Astrocyte (in vitro differentiated cells and primary cell): Measurements from ENCODE around the gene CREB1. TPM values are rescaled to one million over a fixed set of nuclear protein-coding genes. Genes with fewer than 3 reads are reported as not detected.
A peak's percentile ranks its signal among the peaks of the same experiment; 100 is the strongest.

Experiments used
- DNase-seq: peaks from one replicate; pipeline ENCODE4 v3.0.0-alpha.2; 2010; ENCODE audit warnings: low read depth
- FAIRE-seq: peaks from 2 replicates; lab custom pipeline; 2011; peaks lifted over from hg19 to GRCh38; lab: Jason Lieb, UNC
- H2AFZ ChIP-seq: 2 replicates; pipeline ENCODE4 v1.6.0; 2012; ENCODE audit warnings: low read depth, low read length, inconsistent platforms
- H3K27ac ChIP-seq: 2 replicates; pipeline ENCODE4 v1.5.1; 2011; ENCODE audit warnings: low read depth, low read length, inconsistent platforms
- H3K27me3 ChIP-seq: 2 replicates; pipeline ENCODE4 v1.6.0; 2011; ENCODE audit warnings: low read length, inconsistent platforms; ENCODE audit not compliant: insufficient read depth
- H3K36me3 ChIP-seq: 2 replicates; pipeline ENCODE4 v1.5.1; 2011; ENCODE audit warnings: low read length, inconsistent platforms; ENCODE audit not compliant: insufficient read depth
- H3K4me1 ChIP-seq: 2 replicates; pipeline ENCODE4 v1.5.1; 2011; ENCODE audit warnings: low read length, inconsistent platforms; ENCODE audit not compliant: insufficient read depth
- H3K4me2 ChIP-seq: 2 replicates; pipeline ENCODE4 v1.6.0; 2012; ENCODE audit warnings: low read length, inconsistent platforms
- H3K4me3 ChIP-seq: 2 replicates; pipeline ENCODE4 v1.5.1; 2011; ENCODE audit warnings: low read depth, mild to moderate bottlenecking, low read length, inconsistent platforms; ENCODE audit not compliant: insufficient read depth
- H3K79me2 ChIP-seq: 2 replicates; pipeline ENCODE4 v1.6.0; 2012; ENCODE audit warnings: mild to moderate bottlenecking, low read length, inconsistent platforms; ENCODE audit not compliant: insufficient read depth
- H3K9ac ChIP-seq: 2 replicates; pipeline ENCODE4 v1.6.0; 2012; ENCODE audit warnings: mild to moderate bottlenecking, low read length, inconsistent platforms
- H3K9me3 ChIP-seq: 2 replicates; pipeline ENCODE4 v1.5.1; 2012; ENCODE audit warnings: low read depth, mild to moderate bottlenecking, low read length, inconsistent platforms; ENCODE audit not compliant: insufficient read depth
- H4K20me1 ChIP-seq: 2 replicates; pipeline ENCODE4 v1.6.0; 2012; ENCODE audit warnings: low read length, inconsistent platforms; ENCODE audit not compliant: insufficient read depth
- H3K27ac Mint-ChIP-seq: one replicate; pipeline ENCODE4 v1.8.0; 2021; ENCODE audit warnings: mild to moderate bottlenecking, mixed read lengths; ENCODE audit not compliant: unreplicated experiment
- H3K27me3 Mint-ChIP-seq: one replicate; pipeline ENCODE4 v1.8.0; 2021; ENCODE audit warnings: low read depth, mixed read lengths; ENCODE audit not compliant: unreplicated experiment
- H3K36me3 Mint-ChIP-seq: one replicate; pipeline ENCODE4 v1.8.0; 2021; ENCODE audit warnings: low read depth, mixed read lengths; ENCODE audit not compliant: unreplicated experiment
- H3K4me1 Mint-ChIP-seq: one replicate; pipeline ENCODE4 v1.8.0; 2021; ENCODE audit warnings: low read depth, mixed read lengths; ENCODE audit not compliant: unreplicated experiment
- H3K4me3 Mint-ChIP-seq: one replicate; pipeline ENCODE4 v1.8.0; 2021; ENCODE audit warnings: mild to moderate bottlenecking, moderate library complexity, mixed read lengths; ENCODE audit not compliant: unreplicated experiment
- H3K9me3 Mint-ChIP-seq: one replicate; pipeline ENCODE4 v1.8.0; 2021; ENCODE audit warnings: mild to moderate bottlenecking, mixed read lengths; ENCODE audit not compliant: unreplicated experiment
- EZH2 ChIP-seq: IDR thresholded peaks from 2 replicates; pipeline ENCODE4 v1.6.1; 2012; ENCODE audit warnings: mild to moderate bottlenecking, low read length, inconsistent platforms; ENCODE audit not compliant: insufficient read depth
- total RNA-seq: library from RNA; stranded (reverse); gene quantifications from 2 replicates; pipeline ENCODE4 v1.2.1, GENCODE V29; 2021
- TF ChIP-seq, protein P1 (sequence below): IDR thresholded peaks from 2 replicates; pipeline ENCODE4 v1.5.1; 2011; ENCODE audit warnings: low read depth, mild to moderate bottlenecking, inconsistent platforms, low read length, moderate library complexity; ENCODE audit not compliant: insufficient read depth

The CREB1 gene
- total RNA-seq, 1 donor from 2014 or later: 63.3 TPM

DNA sequence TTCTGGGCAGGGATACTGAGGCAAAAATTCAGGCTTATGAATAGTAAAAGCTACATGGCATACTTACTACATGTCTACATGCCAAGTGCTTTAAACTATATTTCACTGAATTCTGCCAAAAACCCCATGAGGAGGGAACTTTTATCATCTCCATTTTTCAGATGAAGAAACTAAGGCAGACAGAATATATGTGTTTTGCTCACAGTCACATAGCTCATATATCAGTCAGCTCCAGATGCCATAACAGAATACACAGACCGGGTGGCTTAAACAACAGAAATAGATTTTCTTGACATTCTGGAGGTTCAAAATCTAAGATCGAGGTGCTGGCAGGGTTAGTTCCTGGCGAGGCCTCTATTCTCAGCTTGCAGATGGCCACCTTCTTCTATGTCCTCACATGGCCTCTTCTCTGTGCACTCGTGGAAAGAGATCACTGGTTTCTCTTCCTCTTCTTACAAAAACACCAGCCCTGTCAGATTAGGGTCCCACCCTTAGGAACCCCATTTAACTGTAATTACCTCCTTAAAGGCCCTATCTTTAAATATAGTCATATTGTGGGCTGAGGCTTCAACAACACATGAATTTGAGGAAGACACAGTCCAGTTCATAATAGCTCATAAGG is 27.1 kb upstream of the CREB1 start:
- Histone ChIP-seq H3K9ac (no peak overlapping the region), H3K4me2 (no peak overlapping the region), H3K4me3 (no peak overlapping the region), H3K79me2 (no peaks in the 10 kb centered on the region), H3K4me1 (peaks cover 40% of the 10 kb centered on the region), H3K27ac (no peak overlapping the region), H4K20me1 (no peaks in the 10 kb centered on the region), H3K36me3 (no peaks in the 10 kb centered on the region), H3K27me3 (no peaks in the 10 kb centered on the region), H2AFZ (no peak overlapping the region), H3K9me3 (no peaks in the 10 kb centered on the region)
- FAIRE-seq: no peak
- DNase-seq: no peak
- Mint-ChIP-seq H3K4me1 (peaks cover 42% of the 10 kb centered on the region), H3K36me3 (no peaks in the 10 kb centered on the region), H3K4me3 (no peak overlapping the region), H3K27ac (no peak overlapping the region), H3K9me3 (no peaks in the 10 kb centered on the region), H3K27me3 (no peaks in the 10 kb centered on the region)
- TF ChIP-seq EZH2: no peak
- TF ChIP-seq, protein P1, sequence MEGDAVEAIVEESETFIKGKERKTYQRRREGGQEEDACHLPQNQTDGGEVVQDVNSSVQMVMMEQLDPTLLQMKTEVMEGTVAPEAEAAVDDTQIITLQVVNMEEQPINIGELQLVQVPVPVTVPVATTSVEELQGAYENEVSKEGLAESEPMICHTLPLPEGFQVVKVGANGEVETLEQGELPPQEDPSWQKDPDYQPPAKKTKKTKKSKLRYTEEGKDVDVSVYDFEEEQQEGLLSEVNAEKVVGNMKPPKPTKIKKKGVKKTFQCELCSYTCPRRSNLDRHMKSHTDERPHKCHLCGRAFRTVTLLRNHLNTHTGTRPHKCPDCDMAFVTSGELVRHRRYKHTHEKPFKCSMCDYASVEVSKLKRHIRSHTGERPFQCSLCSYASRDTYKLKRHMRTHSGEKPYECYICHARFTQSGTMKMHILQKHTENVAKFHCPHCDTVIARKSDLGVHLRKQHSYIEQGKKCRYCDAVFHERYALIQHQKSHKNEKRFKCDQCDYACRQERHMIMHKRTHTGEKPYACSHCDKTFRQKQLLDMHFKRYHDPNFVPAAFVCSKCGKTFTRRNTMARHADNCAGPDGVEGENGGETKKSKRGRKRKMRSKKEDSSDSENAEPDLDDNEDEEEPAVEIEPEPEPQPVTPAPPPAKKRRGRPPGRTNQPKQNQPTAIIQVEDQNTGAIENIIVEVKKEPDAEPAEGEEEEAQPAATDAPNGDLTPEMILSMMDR: no peak

DNA sequence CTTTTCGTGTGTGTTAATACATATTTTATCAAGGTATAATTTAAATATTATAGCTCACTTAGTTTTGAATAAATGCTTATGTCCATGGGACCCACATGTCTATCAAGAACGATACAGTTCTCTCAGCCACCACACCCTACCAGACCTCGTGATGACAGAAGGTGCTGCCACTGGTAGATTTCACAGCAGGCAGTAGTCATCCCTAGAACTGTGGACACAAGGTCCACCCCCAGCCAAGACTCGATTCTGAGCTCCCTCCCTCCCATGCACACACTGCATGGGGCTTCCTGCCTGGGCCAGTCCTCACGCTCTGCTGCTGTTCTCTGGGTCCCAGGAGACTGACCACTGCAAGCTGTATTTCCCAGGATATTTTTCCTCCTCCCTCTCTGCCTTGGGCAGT is 26.5 kb upstream of the CREB1 start:
- no peak overlapping the region for H3K27ac Mint-ChIP-seq
- no peaks in the 10 kb centered on the region for H3K36me3 Mint-ChIP-seq
- Histone ChIP-seq H3K4me3 (no peak overlapping the region), H3K9ac (peak overlapping the region; percentile 74), H4K20me1 (no peaks in the 10 kb centered on the region), H3K27me3 (no peaks in the 10 kb centered on the region), H3K4me1 (peaks cover 40% of the 10 kb centered on the region), H3K79me2 (no peaks in the 10 kb centered on the region), H2AFZ (peak overlapping the region; percentile 33), H3K36me3 (no peaks in the 10 kb centered on the region), H3K4me2 (peak overlapping the region; percentile 82), H3K9me3 (no peaks in the 10 kb centered on the region), H3K27ac (peak overlapping the region; percentile 87)
- no peaks in the 10 kb centered on the region for H3K9me3 Mint-ChIP-seq
- FAIRE-seq: no peak
- H3K4me3 Mint-ChIP-seq: no peak overlapping the region
- peaks cover 42% of the 10 kb centered on the region for H3K4me1 Mint-ChIP-seq
- peak; percentile 22 for DNase-seq
- no peak for TF ChIP-seq EZH2
- TF ChIP-seq, protein P1: no peak
- H3K27me3 Mint-ChIP-seq: no peaks in the 10 kb centered on the region

DNA sequence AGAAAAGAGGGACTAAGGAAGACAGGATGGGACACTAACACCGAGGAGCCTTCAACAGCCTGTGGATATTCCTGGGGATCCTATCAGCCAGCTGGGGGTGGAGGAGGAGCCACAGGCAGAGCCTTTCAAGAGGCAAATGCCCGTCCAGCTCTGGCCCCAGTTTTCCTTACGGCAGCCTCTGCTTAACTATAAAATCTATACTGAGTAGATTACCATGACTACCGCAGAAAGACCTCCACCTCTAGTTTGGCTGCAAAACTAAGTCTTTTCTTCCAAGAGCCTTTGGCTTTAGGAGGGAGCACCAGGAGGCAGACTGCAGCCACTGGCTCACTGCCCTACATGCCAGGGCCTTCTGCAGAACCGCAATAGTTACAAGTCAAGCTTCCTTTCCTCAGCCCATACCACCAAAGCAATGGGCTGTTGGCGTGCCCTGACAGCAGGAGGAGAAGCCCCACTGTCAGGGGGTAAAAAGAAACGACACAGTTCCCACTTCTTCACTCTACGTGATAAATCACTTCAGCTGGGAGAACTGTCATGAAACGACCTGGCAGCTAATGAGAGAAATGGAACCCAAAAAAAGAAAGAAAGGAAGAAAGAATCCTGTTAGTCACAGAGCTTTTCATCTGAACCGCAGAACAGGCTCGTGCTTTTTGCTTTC is 25.1 kb upstream of the CREB1 start:
- H3K27ac Mint-ChIP-seq: peak overlapping the region; percentile 70
- H3K4me1 Mint-ChIP-seq: peaks cover 42% of the 10 kb centered on the region
- peak overlapping the region; percentile 74 for H3K9ac ChIP-seq

More for the DNA sequence above, 25.1 kb upstream of the CREB1 start:
- no peaks in the 10 kb centered on the region for H3K9me3 ChIP-seq
- no peaks in the 10 kb centered on the region for H3K27me3 ChIP-seq
- DNase-seq (peak; percentile 96), FAIRE-seq (no peak)
- peak overlapping the region; percentile 87 for H3K27ac ChIP-seq
- peak overlapping the region; percentile 31 for H2AFZ ChIP-seq
- peak overlapping the region; percentile 18 for H3K4me3 ChIP-seq
- H3K9me3 Mint-ChIP-seq: no peaks in the 10 kb centered on the region
- no peaks in the 10 kb centered on the region for H3K36me3 Mint-ChIP-seq
- peaks cover 40% of the 10 kb centered on the region for H3K4me1 ChIP-seq
- TF ChIP-seq, protein P1: no peak
- TF ChIP-seq EZH2: no peak
- no peaks in the 10 kb centered on the region for H3K27me3 Mint-ChIP-seq
- no peaks in the 10 kb centered on the region for H4K20me1 ChIP-seq
- H3K36me3 ChIP-seq: no peaks in the 10 kb centered on the region
- H3K4me2 ChIP-seq: peak overlapping the region; percentile 82
- peak overlapping the region; percentile 13 for H3K4me3 Mint-ChIP-seq
- H3K79me2 ChIP-seq: no peaks in the 10 kb centered on the region
